H9 (cell line): ENCODE measurements around the gene TTC21B. TPM values are rescaled to one million over a fixed set of nuclear protein-coding genes. Genes with fewer than 3 reads are reported as not detected.
A peak's percentile ranks its signal among the peaks of the same experiment; 100 is the strongest.

Source experiments
- DNase-seq: peaks from one replicate; pipeline ENCODE4 v3.0.0-alpha.2; 2017
- H2AFZ ChIP-seq: one replicate; pipeline ENCODE4 v1.6.1; 2013; ENCODE audit warnings: mild to moderate bottlenecking, low read length, control low read depth, moderate library complexity
- H2AK5ac ChIP-seq: 2 replicates; pipeline ENCODE4 v1.6.1; 2013; ENCODE audit warnings: low read length, control low read depth, mixed read lengths; ENCODE audit not compliant: insufficient read length
- H2BK120ac ChIP-seq: one replicate; pipeline ENCODE4 v1.6.1; 2013; ENCODE audit warnings: low read depth, mild to moderate bottlenecking, low read length, control low read depth, inconsistent platforms; ENCODE audit not compliant: poor library complexity, severe bottlenecking
- H2BK12ac ChIP-seq: 2 replicates; pipeline ENCODE4 v1.6.1; 2013; ENCODE audit warnings: low read length, control low read depth, mixed read lengths, low read depth; ENCODE audit not compliant: insufficient read length
- H2BK15ac ChIP-seq: 2 replicates; pipeline ENCODE4 v1.6.1; 2013; ENCODE audit warnings: low read depth, low read length, control low read depth
- H2BK20ac ChIP-seq: one replicate; pipeline ENCODE4 v1.6.1; 2013; ENCODE audit warnings: low read depth, mild to moderate bottlenecking, low read length, control low read depth, inconsistent platforms; ENCODE audit not compliant: poor library complexity, severe bottlenecking
- H2BK5ac ChIP-seq: 2 replicates; pipeline ENCODE4 v1.6.1; 2013; ENCODE audit warnings: low read length, control low read depth, mixed read lengths; ENCODE audit not compliant: insufficient read length
- H3K14ac ChIP-seq: 2 replicates; pipeline ENCODE4 v1.6.1; 2013; ENCODE audit warnings: low read length, control low read depth; ENCODE audit not compliant: insufficient read depth
- H3K18ac ChIP-seq: 2 replicates; pipeline ENCODE4 v1.6.1; 2013; ENCODE audit warnings: low read depth, mild to moderate bottlenecking, mixed read lengths, low read length, control low read depth; ENCODE audit not compliant: insufficient read length
- H3K23ac ChIP-seq: 2 replicates; pipeline ENCODE4 v1.6.1; 2013; ENCODE audit warnings: low read length, control low read depth, mixed read lengths, low read depth; ENCODE audit not compliant: insufficient read length
- H3K23me2 ChIP-seq: 2 replicates; pipeline ENCODE4 v1.6.1; 2013; ENCODE audit warnings: low read depth, mild to moderate bottlenecking, mixed read lengths, low read length, control low read depth; ENCODE audit not compliant: insufficient read length, poor library complexity, severe bottlenecking
- H3K27ac ChIP-seq: 2 replicates; pipeline ENCODE4 v1.5.1; 2013; ENCODE audit warnings: low read length, control low read depth, mixed read lengths, low read depth; ENCODE audit not compliant: insufficient read length
- H3K27me3 ChIP-seq: 2 replicates; pipeline ENCODE4 v1.6.1; 2013; ENCODE audit warnings: low read length, control low read depth, inconsistent platforms; ENCODE audit not compliant: insufficient read depth
- H3K4ac ChIP-seq: 2 replicates; pipeline ENCODE4 v1.6.1; 2013; ENCODE audit warnings: low read depth, mild to moderate bottlenecking, control low read depth, inconsistent platforms, low read length, moderate library complexity
- H3K4me1 ChIP-seq: 2 replicates; pipeline ENCODE4 v1.6.1; 2013; ENCODE audit warnings: low read length, control low read depth, inconsistent platforms; ENCODE audit not compliant: insufficient read depth
- H3K4me2 ChIP-seq: 2 replicates; pipeline ENCODE4 v1.6.1; 2013; ENCODE audit warnings: low read length, control low read depth, mixed read lengths; ENCODE audit not compliant: insufficient read length, insufficient read depth
- H3K56ac ChIP-seq: 2 replicates; pipeline ENCODE4 v1.6.1; 2013; ENCODE audit warnings: low read depth, mild to moderate bottlenecking, mixed read lengths, low read length, control low read depth; ENCODE audit not compliant: insufficient read length
- H3K79me1 ChIP-seq: 2 replicates; pipeline ENCODE4 v1.6.1; 2013; ENCODE audit warnings: low read depth, mild to moderate bottlenecking, moderate library complexity, low read length, control low read depth, inconsistent platforms; ENCODE audit not compliant: insufficient read depth, poor library complexity, severe bottlenecking
- H3K79me2 ChIP-seq: 2 replicates; pipeline ENCODE4 v1.6.1; 2013; ENCODE audit warnings: low read length, control low read depth, inconsistent platforms; ENCODE audit not compliant: insufficient read depth
- H3K9ac ChIP-seq: 2 replicates; pipeline ENCODE4 v1.6.1; 2013; ENCODE audit warnings: low read length, control low read depth, mixed read lengths; ENCODE audit not compliant: insufficient read length; ENCODE audit errors: extremely low read depth
- H3K9me3 ChIP-seq: one replicate; pipeline ENCODE4 v1.6.1; 2013; ENCODE audit warnings: low read depth, low read length, inconsistent platforms; ENCODE audit not compliant: control insufficient read depth
- H3T11ph ChIP-seq: one replicate; pipeline ENCODE4 v1.6.1; 2013; ENCODE audit warnings: mild to moderate bottlenecking, low read length, control low read depth, inconsistent platforms
- H4K20me1 ChIP-seq: one replicate; pipeline ENCODE4 v1.6.1; 2013; ENCODE audit not compliant: control insufficient read depth, insufficient read length, insufficient read depth
- H4K5ac ChIP-seq: 2 replicates; pipeline ENCODE4 v1.6.1; 2013; ENCODE audit warnings: low read depth, mild to moderate bottlenecking, mixed read lengths, low read length, control low read depth; ENCODE audit not compliant: insufficient read length
- H4K8ac ChIP-seq: replicated peaks from 2 replicates; pipeline ENCODE4 v1.6.1; 2013; ENCODE audit warnings: low read length, control low read depth, mixed read lengths, low read depth; ENCODE audit not compliant: insufficient read length
- H4K91ac ChIP-seq: 2 replicates; pipeline ENCODE4 v1.6.1; 2013; ENCODE audit warnings: low read depth, mild to moderate bottlenecking, moderate library complexity, mixed read lengths, low read length, control low read depth; ENCODE audit not compliant: insufficient read length
- H3K27ac Mint-ChIP-seq, 3 experiments: 2 replicates in 2 of 3; 3 replicates in 1 of 3; pipeline ENCODE4 v1.8.0; 2020 to 2021; ENCODE audit warnings: mixed read lengths in 3 of 3, mild to moderate bottlenecking in 1 of 3, moderate library complexity in 1 of 3
- H3K27me3 Mint-ChIP-seq: 2 replicates; pipeline ENCODE4 v1.8.0; 2021; ENCODE audit warnings: low read depth, mild to moderate bottlenecking, moderate library complexity, mixed read lengths
- H3K36me3 Mint-ChIP-seq, 3 experiments: 2 replicates in 2 of 3; 3 replicates in 1 of 3; pipeline ENCODE4 v1.8.0; 2020 to 2021; ENCODE audit warnings: low read depth in 3 of 3, mixed read lengths in 3 of 3; ENCODE audit not compliant: insufficient read depth in 1 of 3
- H3K4me1 Mint-ChIP-seq, 2 experiments: 2 replicates each; pipeline ENCODE4 v1.8.0; 2020; ENCODE audit warnings: mixed read lengths in 2 of 2
- H3K4me3 Mint-ChIP-seq, 2 experiments: 2 replicates in 1 of 2; 3 replicates in 1 of 2; pipeline ENCODE4 v1.8.0; 2020 to 2021; ENCODE audit warnings: mild to moderate bottlenecking in 2 of 2, mixed read lengths in 2 of 2, moderate library complexity in 1 of 2
- H3K9me3 Mint-ChIP-seq, 2 experiments: 2 replicates in 1 of 2; 3 replicates in 1 of 2; pipeline ENCODE4 v1.8.0; 2020; ENCODE audit warnings: mild to moderate bottlenecking in 2 of 2, mixed read lengths in 2 of 2, moderate library complexity in 1 of 2
- WGBS: extraction: QIAGEN DNeasy Blood & Tissue Kit; methylation state at CpG from one replicate; pipeline ENCODE4 v1.1.7; 2013; ENCODE audit warnings: missing lambda C conversion rate, low lambda C conversion rate, mixed read lengths; ENCODE audit not compliant: insufficient read length; ENCODE audit errors: extremely low coverage; 5-methylcytosine and 5-hydroxymethylcytosine counted together
- total RNA-seq: library from RNA; stranded (reverse); gene quantifications from 2 replicates; pipeline ENCODE4 v1.2.1, GENCODE V29; 2021
- TF ChIP-seq, protein P1 (sequence below): fragments of 200-600 bp; sonication (generic); conservative IDR thresholded peaks from 3 replicates; pipeline ENCODE4 v1.8.0; 2021; ENCODE audit warnings: antibody characterized with exemption, mild to moderate bottlenecking

Gene TTC21B
- total RNA-seq, 1 experiment from 2014 or later, result 16.6 TPM

DNA sequence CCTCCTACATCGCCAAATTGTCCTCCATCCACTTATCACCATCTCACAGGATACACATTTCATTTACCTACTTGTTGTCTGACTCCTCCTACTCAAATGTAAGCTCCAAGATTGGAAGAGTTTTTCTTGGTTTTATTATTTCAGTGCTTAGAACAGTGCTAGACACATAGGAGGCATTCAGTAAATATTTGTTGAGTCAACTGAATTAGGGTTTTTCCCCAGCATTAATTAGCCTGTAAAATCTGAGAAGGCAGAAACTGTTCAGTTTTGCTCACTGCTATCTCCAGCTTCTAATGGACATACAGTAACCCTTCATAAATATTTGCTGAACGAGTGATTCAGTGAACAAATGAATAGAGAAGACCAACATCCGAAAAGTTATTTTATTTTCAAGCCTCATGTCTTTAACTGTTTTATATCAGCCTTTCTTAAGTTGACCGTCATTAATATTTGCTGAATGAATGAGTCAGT is 800 bp downstream of the TTC21B start:
- no peaks in the 10 kb centered on the region for H3K79me1 ChIP-seq
- Mint-ChIP-seq H3K4me1 (peaks cover 17 to 18% of the 10 kb centered on the region in 2 experiments), H3K27ac (no peak overlapping the region), H3K9me3 (no peaks in the 10 kb centered on the region; a peak in 1 of 5 replicates), H3K27me3 (no peaks in the 10 kb centered on the region; the same call in none of the 2 replicates), H3K36me3 (peaks cover 3 to 10% (median 4%) of the 10 kb centered on the region in 3 experiments; a peak in 6 of 7 replicates), H3K4me3 (no peak overlapping the region)
- H4K5ac ChIP-seq, result no peak overlapping the region
- no peaks in the 10 kb centered on the region for H3K27me3 ChIP-seq
- peak overlapping the region; percentile 72 for H3K9ac ChIP-seq
- H3T11ph ChIP-seq, result no peak overlapping the region
- H4K91ac ChIP-seq, result no peak overlapping the region
- H2BK20ac ChIP-seq, result no peak overlapping the region
- H4K20me1 ChIP-seq, result no peaks in the 10 kb centered on the region
- peaks cover 3% of the 10 kb centered on the region for H3K23me2 ChIP-seq
- no peak overlapping the region for H3K27ac ChIP-seq
- no CpG with 5 or more reads among the region's 4 CpGs for WGBS
- peaks cover 13% of the 10 kb centered on the region; the same call in 1 of the 2 replicates for H3K79me2 ChIP-seq
- H3K4me1 ChIP-seq, result no peaks in the 10 kb centered on the region; the same call in 1 of the 2 replicates
- H3K9me3 ChIP-seq, result no peaks in the 10 kb centered on the region
- no peak overlapping the region for H3K23ac ChIP-seq
- H3K4me2 ChIP-seq, result peak overlapping the region; percentile 86
- no peak overlapping the region for H3K56ac ChIP-seq
- no peak overlapping the region for H3K4ac ChIP-seq
- no peak overlapping the region for H2BK12ac ChIP-seq
- no peak for DNase-seq
- TF ChIP-seq, protein P1, sequence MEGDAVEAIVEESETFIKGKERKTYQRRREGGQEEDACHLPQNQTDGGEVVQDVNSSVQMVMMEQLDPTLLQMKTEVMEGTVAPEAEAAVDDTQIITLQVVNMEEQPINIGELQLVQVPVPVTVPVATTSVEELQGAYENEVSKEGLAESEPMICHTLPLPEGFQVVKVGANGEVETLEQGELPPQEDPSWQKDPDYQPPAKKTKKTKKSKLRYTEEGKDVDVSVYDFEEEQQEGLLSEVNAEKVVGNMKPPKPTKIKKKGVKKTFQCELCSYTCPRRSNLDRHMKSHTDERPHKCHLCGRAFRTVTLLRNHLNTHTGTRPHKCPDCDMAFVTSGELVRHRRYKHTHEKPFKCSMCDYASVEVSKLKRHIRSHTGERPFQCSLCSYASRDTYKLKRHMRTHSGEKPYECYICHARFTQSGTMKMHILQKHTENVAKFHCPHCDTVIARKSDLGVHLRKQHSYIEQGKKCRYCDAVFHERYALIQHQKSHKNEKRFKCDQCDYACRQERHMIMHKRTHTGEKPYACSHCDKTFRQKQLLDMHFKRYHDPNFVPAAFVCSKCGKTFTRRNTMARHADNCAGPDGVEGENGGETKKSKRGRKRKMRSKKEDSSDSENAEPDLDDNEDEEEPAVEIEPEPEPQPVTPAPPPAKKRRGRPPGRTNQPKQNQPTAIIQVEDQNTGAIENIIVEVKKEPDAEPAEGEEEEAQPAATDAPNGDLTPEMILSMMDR, result no peak
- no peak overlapping the region for H2AK5ac ChIP-seq
- H2BK15ac ChIP-seq, result no peak overlapping the region
- H3K14ac ChIP-seq, result no peak overlapping the region
- H2AFZ ChIP-seq, result no peak overlapping the region
- no peak overlapping the region for H2BK5ac ChIP-seq
- no peak overlapping the region for H3K18ac ChIP-seq
- no peak overlapping the region for H2BK120ac ChIP-seq
- no peak overlapping the region for H4K8ac ChIP-seq
